GM10847 (cell line): ENCODE data around the gene WFIKKN1.

Experiments used
- POLR2A ChIP-seq: IDR thresholded peaks from 2 replicates; pipeline ENCODE4 v1.6.1; 2011; ENCODE audit not compliant: insufficient read length; ENCODE audit errors: extremely low read depth

Gene WFIKKN1

GRCh38 chr16:627454-628239 is 3.1 kb upstream of the WFIKKN1 start:
- TF ChIP-seq POLR2A = no peak

- TF ChIP-seq POLR2A = no peak
These were observed 2.3 kb upstream of the WFIKKN1 start for GRCh38 chr16:628321-629061.

GRCh38 chr16:629185-629832 is 1.5 kb upstream of the WFIKKN1 start:
- TF ChIP-seq POLR2A = no peak

GRCh38 chr16:629833-630248 is 944 bp upstream of the WFIKKN1 start:
- no peak for TF ChIP-seq POLR2A

GRCh38 chr16:630249-630814 is 453 bp upstream of the WFIKKN1 start:
- no peak for TF ChIP-seq POLR2A

- TF ChIP-seq POLR2A = no peak
These were observed 1.1 kb downstream of the WFIKKN1 start for GRCh38 chr16:631808-632358.

GRCh38 chr16:632486-633335 is 1.9 kb downstream of the WFIKKN1 start:
- TF ChIP-seq POLR2A = no peak

- TF ChIP-seq POLR2A = no peak
These were observed 2.7 kb downstream of the WFIKKN1 start for GRCh38 chr16:633336-634050.

- TF ChIP-seq POLR2A = no peak
These were observed 3.4 kb downstream of the WFIKKN1 start for GRCh38 chr16:634051-634670.

- TF ChIP-seq POLR2A = no peak
These were observed 4.2 kb downstream of the WFIKKN1 start for GRCh38 chr16:634996-635395.

GRCh38 chr16:635573-636205 is 4.9 kb downstream of the WFIKKN1 start:
- no peak for TF ChIP-seq POLR2A

GRCh38 chr16:636206-637080 is 5.7 kb downstream of the WFIKKN1 start, which contains the start of gene METTL26:
Gene METTL26, minus strand, starts transcription at chr16:636305. Its CDS starts 15 bp downstream, at chr16:636290.
- peak; percentile 65 for TF ChIP-seq POLR2A
